HG02678 (cell line): ENCODE results near the gene ATRNL1.

Experiments used
- ATAC-seq: cut with Tn5 transposase; IDR thresholded peaks from one replicate; pipeline ENCODE4 v1.9.1; 2021; ENCODE audit warnings: mild to moderate bottlenecking, moderate library complexity; ENCODE audit not compliant: unreplicated experiment

Gene ATRNL1

GRCh38 chr10:115942101-115942500, 848.9 kb downstream of the ATRNL1 start:
- ATAC-seq, result no peak

DNA sequence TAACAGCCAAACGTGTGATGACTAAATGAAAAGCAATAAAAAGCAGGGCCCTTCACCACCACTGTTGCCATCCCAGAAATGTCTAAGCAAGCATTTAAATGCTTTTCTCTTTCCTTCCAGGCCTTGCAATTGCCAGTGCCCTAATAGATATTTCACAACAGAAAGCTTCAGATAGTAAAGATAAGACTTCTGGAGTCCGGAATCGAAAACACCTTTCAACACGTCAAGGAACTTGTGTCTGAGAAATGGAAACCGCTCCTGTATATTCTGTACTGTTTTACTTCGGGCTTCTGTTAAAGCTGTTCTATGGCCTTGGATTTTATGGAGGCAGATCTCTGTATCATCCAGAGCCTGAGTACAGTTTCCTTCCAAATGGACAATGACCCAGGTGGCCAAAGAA, 851.4 kb downstream of the ATRNL1 start:
- ATAC-seq, result no peak

- no peak for ATAC-seq
Observed at GRCh38 chr10:115945701-115946445, 852.7 kb downstream of the ATRNL1 start.

DNA sequence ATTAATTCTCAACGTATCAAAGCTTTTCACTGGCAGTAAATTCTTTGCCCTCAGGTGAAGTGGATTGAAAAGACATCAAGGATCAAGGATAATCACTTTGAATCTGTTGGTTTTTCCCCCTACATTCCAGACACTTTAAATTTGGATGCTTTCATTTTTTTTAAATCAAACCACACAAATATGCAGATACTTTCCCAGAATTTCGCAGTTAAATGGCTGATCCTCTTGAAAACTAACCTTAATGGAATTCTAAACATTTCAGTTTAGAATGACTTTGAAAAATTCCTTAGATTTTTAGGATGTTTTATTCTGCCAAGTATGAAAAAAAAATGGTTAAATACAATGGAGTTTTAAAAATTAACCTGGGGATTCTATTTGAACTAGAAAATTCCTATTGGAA, 853.9 kb downstream of the ATRNL1 start:
- no peak for ATAC-seq

GRCh38 chr10:115948465-115948864, 855.3 kb downstream of the ATRNL1 start:
- ATAC-seq, result no peak

GRCh38 chr10:115949282-115949844, 856.2 kb downstream of the ATRNL1 start:
- no peak for ATAC-seq

GRCh38 chr10:115950320-115950719, 857.2 kb downstream of the ATRNL1 start:
- ATAC-seq, result no peak

GRCh38 chr10:115951242-115951641, 858.1 kb downstream of the ATRNL1 start:
- no peak for ATAC-seq

DNA sequence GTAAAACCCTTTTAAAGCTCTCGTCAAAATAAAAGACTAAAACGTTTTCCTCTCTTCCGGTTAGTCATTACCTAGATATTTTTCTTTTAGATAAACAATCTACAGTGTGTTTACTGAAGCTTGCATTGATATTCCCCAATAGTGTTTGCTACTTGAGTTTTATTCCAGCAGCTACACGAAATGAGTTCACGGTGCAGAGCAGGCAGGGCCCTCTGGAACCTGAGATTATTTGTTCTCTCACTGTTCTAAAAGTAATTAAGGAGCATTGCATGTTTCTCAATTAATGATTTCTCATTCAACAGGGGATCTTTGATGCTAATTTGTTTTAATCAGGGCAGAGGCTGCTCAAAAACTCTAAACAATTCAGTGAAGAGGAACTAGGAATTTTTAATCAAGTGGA, 860.1 kb downstream of the ATRNL1 start:
- ATAC-seq, result no peak

DNA sequence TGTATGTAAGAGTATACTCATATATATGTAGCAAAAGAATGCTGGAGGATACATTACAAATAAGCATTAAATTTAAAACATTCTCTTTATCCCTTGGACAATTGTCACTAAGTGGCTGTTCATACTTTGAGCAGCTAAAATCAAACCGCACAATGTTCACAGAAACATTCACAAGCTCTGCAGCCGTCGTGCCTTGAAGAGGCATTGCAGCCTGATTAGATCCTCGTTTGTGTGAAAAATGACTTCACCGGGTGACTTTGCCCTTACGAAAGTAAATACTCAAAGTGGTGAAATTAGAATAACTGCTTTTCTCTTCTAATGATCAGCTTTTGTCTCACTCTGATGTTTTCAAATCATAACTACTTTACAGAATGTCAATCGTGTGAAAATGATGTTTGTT, 860.8 kb downstream of the ATRNL1 start:
- no peak for ATAC-seq

DNA sequence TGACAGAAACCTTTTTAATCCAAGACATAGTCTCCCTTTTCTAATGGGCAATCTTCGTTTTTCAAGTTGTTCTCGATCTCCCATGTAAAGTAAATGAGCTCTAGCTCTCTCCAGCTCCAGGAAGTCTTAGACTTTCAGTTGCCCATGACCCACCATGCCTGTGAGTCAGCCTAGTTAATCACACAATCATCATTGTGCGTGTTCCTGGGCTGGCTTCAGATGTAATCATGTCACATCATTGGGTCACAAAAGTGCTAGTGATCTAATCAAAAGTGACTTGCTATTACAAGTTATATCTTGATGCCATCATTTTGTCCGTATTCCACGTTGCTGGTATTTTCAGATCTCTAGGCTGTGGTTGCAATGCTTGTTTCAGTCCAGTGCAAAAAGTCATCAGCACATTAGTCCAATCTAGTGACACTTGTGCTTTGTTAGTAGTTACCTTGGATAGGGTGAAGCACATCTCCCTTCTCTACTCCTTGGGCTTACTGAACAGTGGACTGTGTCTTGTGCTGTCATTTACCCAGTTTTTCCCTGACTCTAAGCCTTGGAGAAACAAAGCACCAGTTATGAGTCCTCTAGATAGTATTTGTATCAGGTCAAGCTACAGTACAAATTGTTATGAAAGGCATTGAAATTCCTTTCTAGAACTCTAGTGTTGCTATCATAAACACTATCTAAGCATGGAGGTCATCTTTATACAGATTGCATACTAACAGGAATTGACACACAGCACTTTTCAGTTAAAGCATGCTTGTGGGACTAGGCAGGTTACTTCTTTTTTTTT, 863.3 kb downstream of the ATRNL1 start:
- ATAC-seq, result no peak

- ATAC-seq, result no peak
Observed at GRCh38 chr10:115957012-115957399, 863.8 kb downstream of the ATRNL1 start.

- ATAC-seq, result no peak
Observed at GRCh38 chr10:115957786-115958442, 864.7 kb downstream of the ATRNL1 start.

GRCh38 chr10:115963848-115964247, 870.7 kb downstream of the ATRNL1 start:
- ATAC-seq, result no peak

GRCh38 chr10:115964827-115965226, 871.7 kb downstream of the ATRNL1 start:
- ATAC-seq, result no peak

- no peak for ATAC-seq
Observed at GRCh38 chr10:115965376-115965775, 872.2 kb downstream of the ATRNL1 start.

GRCh38 chr10:115968236-115968635, 875.1 kb downstream of the ATRNL1 start:
- no peak for ATAC-seq

GRCh38 chr10:115969591-115969990, 876.4 kb downstream of the ATRNL1 start:
- ATAC-seq, result no peak

DNA sequence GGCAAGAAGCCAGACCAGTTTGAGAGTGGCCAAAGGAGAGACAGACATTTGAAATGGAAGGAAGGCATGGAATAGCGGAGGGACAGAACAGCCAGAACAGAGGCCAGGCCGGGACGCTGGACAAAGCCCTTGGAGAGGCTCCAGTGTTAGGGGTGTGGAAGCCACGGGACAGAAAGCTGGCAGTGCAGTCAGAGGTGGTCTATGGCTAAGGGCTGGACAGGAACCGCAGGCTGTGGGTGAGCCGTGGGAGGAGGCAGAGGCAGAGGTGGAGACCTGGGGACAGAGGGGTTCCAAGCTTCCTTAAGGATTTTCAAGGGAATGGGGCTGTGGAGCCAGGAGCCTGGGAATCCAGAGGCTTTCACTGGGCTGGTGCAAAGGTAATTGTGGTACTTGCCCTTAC, 878.8 kb downstream of the ATRNL1 start:
- ATAC-seq, result no peak

DNA sequence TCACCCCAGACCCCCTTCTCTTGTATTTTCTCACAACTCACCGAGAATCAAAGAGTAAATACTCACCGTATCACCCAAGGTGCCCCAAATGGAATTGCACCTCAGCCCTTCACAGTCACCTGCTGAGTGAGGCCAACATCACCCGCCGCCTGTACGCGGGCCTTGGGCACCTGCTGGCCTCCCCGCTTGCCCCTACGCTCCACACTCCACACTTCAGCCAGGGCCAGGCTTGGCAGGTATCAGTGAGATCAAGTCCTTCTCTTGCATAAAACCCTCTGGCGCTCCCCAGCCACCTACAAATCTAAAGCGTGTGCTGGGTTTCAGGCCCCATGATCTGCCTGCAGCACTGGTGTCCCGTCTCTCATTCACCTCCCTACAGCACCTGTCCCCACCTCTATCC, 879.3 kb downstream of the ATRNL1 start:
- ATAC-seq, result no peak

- ATAC-seq, result no peak
Observed at GRCh38 chr10:115974351-115974750, 881.2 kb downstream of the ATRNL1 start.
